Measurements from ENCODE around the gene HIC2.
"Not testable (repeated sequence)": the region's sequence is repeated elsewhere in the genome, so short reads cannot be mapped to it uniquely, and the experiment has no call there.

The HIC2 gene, protein sequence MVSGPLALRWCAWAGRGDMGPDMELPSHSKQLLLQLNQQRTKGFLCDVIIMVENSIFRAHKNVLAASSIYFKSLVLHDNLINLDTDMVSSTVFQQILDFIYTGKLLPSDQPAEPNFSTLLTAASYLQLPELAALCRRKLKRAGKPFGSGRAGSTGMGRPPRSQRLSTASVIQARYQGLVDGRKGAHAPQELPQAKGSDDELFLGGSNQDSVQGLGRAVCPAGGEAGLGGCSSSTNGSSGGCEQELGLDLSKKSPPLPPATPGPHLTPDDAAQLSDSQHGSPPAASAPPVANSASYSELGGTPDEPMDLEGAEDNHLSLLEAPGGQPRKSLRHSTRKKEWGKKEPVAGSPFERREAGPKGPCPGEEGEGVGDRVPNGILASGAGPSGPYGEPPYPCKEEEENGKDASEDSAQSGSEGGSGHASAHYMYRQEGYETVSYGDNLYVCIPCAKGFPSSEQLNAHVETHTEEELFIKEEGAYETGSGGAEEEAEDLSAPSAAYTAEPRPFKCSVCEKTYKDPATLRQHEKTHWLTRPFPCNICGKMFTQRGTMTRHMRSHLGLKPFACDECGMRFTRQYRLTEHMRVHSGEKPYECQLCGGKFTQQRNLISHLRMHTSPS

GRCh38 chr22:21417227-21417746 lies at the start of gene HIC2:
Gene HIC2 (plus strand): TSS chr22:21417371. CDS start chr22:21442832, 25,461 bp downstream.
- in situ Hi-C loops (cut with MboI; ENCODE audit: low sequenced_read_pairs, unreplicated experiment); DNase-seq (ENCODE audit: low spot score): not testable (repeated sequence)

DNA sequence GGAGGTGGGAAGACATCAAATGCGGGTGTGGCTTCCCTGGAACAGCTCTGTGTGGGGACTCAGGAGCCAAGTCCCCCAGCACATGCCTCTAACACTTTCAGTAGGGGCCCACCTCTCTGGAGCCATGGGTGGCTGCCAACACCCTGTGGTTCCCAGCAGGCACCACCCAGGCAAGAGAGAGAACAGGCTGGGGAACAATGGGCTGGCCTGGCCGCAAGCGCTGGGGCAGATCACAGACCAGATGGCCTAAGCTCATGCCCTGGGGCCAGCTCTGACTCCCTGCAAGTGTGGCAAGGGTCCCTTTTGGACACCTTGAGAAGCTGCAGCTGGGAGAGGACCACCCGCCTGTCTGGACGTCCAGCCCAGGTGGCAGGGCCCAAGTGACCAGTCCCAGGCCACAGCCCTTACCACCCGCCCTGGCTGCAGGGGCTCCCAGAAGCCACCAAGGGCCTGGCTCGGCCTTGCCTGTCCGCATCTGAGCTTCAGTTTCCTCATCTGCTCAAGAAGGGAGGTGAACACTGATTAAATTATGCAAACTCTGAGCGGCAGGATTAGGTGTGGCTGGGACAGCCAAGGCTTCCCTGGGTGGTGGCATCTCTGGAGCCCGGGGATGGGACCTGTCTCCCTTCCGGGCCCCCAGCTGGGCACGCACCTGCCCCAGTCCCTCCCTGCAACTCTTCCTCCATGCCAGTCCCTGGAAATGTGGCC lies 48.4 kb upstream of the HIC2 start:
- in situ Hi-C loops (cut with MboI; ENCODE audit: low sequenced_read_pairs, unreplicated experiment); DNase-seq (ENCODE audit: low spot score): not testable (repeated sequence)

DNA sequence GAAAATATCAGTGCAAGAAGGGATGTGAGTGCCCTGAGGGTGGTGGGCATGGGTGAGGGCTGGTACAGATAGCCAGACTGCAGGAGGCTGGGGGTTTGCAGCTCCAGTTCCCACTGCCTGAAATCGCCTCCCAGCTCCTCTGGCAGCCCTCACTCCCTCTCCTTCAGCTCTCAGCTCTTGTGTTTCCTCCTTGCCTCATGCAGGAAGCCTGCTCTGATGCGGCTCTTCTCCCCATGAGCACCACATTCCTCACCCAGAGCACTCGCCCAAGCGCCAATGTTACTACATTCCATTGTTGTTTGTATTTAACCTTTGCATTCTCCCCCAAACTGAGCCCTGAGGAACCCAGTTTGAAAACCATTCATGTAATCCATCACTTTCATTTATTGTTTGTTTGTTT lies 41.3 kb upstream of the HIC2 start:
- DNase-seq (ENCODE audit: low spot score); in situ Hi-C loops (cut with MboI; ENCODE audit: low sequenced_read_pairs, unreplicated experiment): not testable (repeated sequence)

- not testable (repeated sequence) for DNase-seq (ENCODE audit: low spot score)
Observed at GRCh38 chr22:21383701-21384467, 33.3 kb upstream of the HIC2 start, which contains the start of gene RIMBP3B. Gene RIMBP3B (plus strand): TSS chr22:21383751. CDS start chr22:21383859, 108 bp downstream.

GRCh38 chr22:21384468-21385357 lies 32.5 kb upstream of the HIC2 start:
- not testable (repeated sequence) for DNase-seq (ENCODE audit: low spot score)

More at GRCh38 chr22:21383701-21384467, 33.3 kb upstream of the HIC2 start, which contains the start of gene RIMBP3B:
- in situ Hi-C loops (cut with MboI; ENCODE audit: low sequenced_read_pairs, unreplicated experiment): not testable (repeated sequence)

GRCh38 chr22:21389480-21389879 lies 27.7 kb upstream of the HIC2 start:
- in situ Hi-C loops (cut with MboI; ENCODE audit: low sequenced_read_pairs, unreplicated experiment); DNase-seq (ENCODE audit: low spot score): not testable (repeated sequence)

More at GRCh38 chr22:21384468-21385357, 32.5 kb upstream of the HIC2 start:
- in situ Hi-C loops (cut with MboI; ENCODE audit: low sequenced_read_pairs, unreplicated experiment): not testable (repeated sequence)

DNA sequence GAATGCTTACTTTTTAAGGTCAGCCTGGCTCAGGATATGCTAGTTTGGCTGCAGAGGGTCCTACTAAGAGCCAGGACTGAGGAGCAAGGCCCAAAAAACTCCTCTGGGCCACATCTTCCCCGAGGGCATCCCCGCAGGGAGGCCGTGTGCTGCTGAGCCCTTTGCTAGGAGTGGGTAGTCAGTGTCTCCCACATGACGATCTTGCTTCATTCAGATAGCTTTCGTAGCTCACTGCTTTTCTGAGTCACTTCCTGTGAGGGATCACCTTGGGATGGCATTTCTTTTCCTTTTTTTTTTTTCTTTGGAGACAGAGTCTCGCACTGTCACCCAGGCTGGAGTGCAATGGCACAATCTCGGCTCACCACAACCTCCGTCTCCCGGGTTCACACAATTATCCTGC lies 27.2 kb upstream of the HIC2 start:
- in situ Hi-C loops (cut with MboI; ENCODE audit: low sequenced_read_pairs, unreplicated experiment); DNase-seq (ENCODE audit: low spot score): not testable (repeated sequence)

DNA sequence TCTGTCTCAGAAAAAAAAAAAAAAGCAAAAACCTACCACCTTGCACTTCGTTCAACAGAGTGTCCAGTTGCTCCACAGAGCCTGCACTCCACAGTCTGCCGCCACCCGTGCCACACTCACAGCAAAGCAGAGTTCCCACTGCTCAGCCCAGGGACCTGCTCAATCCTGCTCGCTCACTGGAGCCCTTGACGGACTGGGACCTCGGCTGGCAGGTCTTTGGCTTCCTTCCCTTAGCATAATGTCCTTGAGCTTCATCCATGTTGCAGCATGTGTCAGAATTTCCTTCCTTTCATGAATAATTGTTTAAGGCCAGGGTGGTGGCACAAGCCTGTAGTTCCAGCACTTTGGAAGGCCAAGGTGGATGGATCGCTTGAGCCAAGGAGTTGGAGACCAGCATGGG lies 22.6 kb upstream of the HIC2 start:
- in situ Hi-C loops (cut with MboI; ENCODE audit: low sequenced_read_pairs, unreplicated experiment); DNase-seq (ENCODE audit: low spot score): not testable (repeated sequence)

- DNase-seq (ENCODE audit: low spot score); in situ Hi-C loops (cut with MboI; ENCODE audit: low sequenced_read_pairs, unreplicated experiment): not testable (repeated sequence)
Observed at GRCh38 chr22:21401197-21401969, 15.8 kb upstream of the HIC2 start.

DNA sequence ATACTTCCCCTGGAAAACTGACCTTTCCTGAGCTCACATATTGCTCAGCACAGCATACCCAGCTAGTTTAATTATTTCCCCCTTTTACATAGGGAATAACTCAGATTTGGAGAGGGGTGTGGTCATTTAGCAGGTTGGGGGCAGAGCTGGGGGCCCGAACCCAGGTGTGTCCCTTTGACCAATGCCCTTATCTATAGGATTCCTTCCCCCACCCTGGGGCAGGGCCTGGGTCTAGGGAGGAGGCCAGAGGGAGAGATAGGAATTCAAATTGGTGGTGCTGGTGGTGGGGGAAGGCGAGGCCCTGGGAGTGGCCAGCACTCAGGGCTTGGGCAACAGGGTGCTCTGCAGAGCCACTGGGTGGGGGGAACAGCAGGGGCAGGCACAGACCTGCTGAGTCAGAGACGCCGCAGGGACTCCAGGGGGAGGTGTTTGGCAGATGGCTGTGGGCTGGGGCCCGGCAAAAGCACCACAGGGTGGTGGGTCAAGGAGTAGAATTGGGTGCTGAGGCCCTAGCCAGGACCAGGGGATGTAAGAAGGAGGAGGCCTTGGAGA lies 14.3 kb upstream of the HIC2 start:
- DNase-seq (ENCODE audit: low spot score); in situ Hi-C loops (cut with MboI; ENCODE audit: low sequenced_read_pairs, unreplicated experiment): not testable (repeated sequence)

DNA sequence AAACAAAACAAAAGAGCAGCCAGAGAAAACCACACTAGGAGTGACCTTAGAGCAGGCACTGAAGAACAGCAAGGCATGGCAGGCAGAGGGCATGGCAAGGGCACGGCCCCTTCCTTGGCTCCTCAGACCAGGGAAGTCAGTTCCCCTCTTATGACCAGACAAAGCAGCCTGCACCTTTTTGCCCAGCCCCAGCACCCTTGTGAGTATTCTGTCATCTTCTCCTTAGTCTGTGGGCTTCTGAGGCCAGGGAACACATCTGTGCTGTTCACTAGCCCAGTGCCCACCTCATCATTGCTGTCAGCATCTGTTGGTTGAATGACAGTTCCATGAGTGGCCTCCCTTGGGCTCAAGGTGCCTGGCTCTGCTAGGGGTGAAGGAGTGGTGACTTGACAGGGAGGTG lies 10.0 kb upstream of the HIC2 start:
- DNase-seq (ENCODE audit: low spot score); in situ Hi-C loops (cut with MboI; ENCODE audit: low sequenced_read_pairs, unreplicated experiment): not testable (repeated sequence)

- in situ Hi-C loops (cut with MboI; ENCODE audit: low sequenced_read_pairs, unreplicated experiment); DNase-seq (ENCODE audit: low spot score): not testable (repeated sequence)
Observed at GRCh38 chr22:21407792-21408191, 9.4 kb upstream of the HIC2 start.

- in situ Hi-C loops (cut with MboI; ENCODE audit: low sequenced_read_pairs, unreplicated experiment); DNase-seq (ENCODE audit: low spot score): not testable (repeated sequence)
Observed at GRCh38 chr22:21416375-21416774, 796 bp upstream of the HIC2 start.

GRCh38 chr22:21417853-21418252 lies 682 bp downstream of the HIC2 start:
- DNase-seq (ENCODE audit: low spot score); in situ Hi-C loops (cut with MboI; ENCODE audit: low sequenced_read_pairs, unreplicated experiment): not testable (repeated sequence)

DNA sequence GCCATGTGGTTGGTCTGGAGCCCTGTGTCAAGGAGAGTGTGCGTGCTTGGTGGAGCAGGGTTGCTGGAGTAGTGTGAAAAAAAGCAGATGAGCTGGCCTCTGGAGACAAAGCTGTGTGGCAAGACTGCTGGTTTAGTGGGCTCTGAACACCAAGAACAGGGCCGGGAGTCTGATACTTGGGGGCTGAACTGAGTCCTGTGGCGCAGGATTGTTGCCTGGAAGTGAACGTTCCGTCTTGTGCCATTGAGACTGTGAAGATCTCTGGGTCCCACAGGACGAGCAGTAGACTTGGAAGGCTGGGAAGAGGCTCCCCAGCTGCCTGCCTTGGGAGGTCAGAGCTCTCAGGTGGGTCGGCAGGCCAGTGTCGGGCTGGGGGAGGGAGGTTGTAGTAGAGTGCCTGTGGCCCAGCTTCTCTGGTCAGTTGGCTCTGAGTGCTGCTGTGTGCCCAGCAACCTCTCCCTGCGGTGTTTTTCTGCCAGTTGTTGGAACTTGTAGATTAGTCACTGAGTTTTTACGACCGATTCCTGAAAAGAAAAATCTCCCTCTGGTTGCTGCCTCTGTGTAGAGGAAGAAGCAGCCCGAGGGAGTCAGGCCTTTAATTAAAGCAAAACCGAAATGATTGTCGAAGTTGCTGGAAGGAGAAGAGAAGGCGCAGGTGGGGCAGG lies 1.9 kb downstream of the HIC2 start:
- in situ Hi-C loops (cut with MboI; ENCODE audit: low sequenced_read_pairs, unreplicated experiment): not testable (repeated sequence)

More for the DNA sequence above, 1.9 kb downstream of the HIC2 start:
- DNase-seq (ENCODE audit: low spot score): not testable (repeated sequence)

Data from GM13976 (cell line).